Subcutaneous adipose tissue (tissue), 4 donors: ENCODE measurements around the gene TBX1. TPM values are rescaled to one million over a fixed set of nuclear protein-coding genes. Genes with fewer than 3 reads are reported as not detected.

Experiments used
- CTCF ChIP-seq: fragments of 450-650 bp; IDR thresholded peaks from one replicate; pipeline ENCODE4 v1.5.1; 2016; ENCODE audit warnings: low read depth, mild to moderate bottlenecking, control low read depth, antibody characterized with exemption, moderate library complexity
- total RNA-seq, 4 donors: library from RNA; depleted of rRNA; stranded (reverse); fragments of >200 nt; gene quantifications; one replicate each; pipeline ENCODE4 v1.1.0, GENCODE V29; 2016

Gene TBX1
- total RNA-seq, 4 donors from 2014 or later, result 0.51 to 6.2 (median 1.8) TPM

- no peak for TF ChIP-seq CTCF
These were observed 45.2 kb downstream of the TBX1 start for GRCh38 chr22:19805821-19806212.

GRCh38 chr22:19806213-19807160 lies 45.9 kb downstream of the TBX1 start:
- TF ChIP-seq CTCF, result no peak

GRCh38 chr22:19807161-19807913 lies 46.8 kb downstream of the TBX1 start:
- no peak for TF ChIP-seq CTCF

GRCh38 chr22:19807914-19808872 lies 47.6 kb downstream of the TBX1 start:
- TF ChIP-seq CTCF, result no peak

GRCh38 chr22:19808873-19809478 lies 48.4 kb downstream of the TBX1 start:
- TF ChIP-seq CTCF, result no peak

GRCh38 chr22:19809741-19810140 lies 49.2 kb downstream of the TBX1 start:
- no peak for TF ChIP-seq CTCF
